ENCODE data around the gene PARD6G.

Gene PARD6G

DNA sequence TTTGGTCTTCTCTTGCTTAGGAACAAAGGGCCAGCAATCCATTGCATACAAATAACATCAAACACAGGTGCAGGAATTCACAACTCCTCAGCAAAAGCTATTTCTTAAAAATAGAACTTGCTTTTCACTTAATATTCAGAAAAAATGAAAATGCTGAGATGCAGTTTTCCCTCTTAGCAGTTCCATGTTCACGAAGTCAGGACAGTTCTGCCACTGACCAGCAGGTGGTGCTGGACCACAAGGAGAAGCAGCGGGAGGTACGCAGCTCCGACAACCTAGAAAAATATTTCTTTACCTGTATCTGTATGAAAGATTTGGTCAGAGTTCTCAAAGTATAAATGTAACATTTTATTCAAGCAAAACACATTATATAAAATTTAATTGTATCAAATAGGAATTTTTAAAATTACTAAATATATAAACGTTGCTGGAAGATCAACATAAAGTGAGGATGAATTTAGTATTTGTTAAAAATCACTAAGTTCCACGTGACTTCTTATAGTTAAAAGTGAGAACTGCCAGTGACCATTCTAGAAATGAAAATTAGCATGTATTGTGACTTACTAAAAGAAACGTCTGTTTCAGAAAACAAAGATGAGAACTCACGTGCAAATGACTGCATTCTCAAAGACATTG, 89.5 kb downstream of the PARD6G start:
- DNase-seq = peak; percentile 84
- Mint-ChIP-seq H3K4me1 (no peaks in the 10 kb centered on the region), H3K36me3 (ENCODE audit: low read depth) (peaks cover 37% of the 10 kb centered on the region), H3K4me3 (no peak overlapping the region), H3K27me3 (ENCODE audit: low read depth, poor library complexity) (no peaks in the 10 kb centered on the region), H3K9me3 (peaks cover 6% of the 10 kb centered on the region), H3K27ac (no peak overlapping the region)
- TF ChIP-seq CTCF (IDR thresholded peaks at IDR 0.05) = peak; percentile 99

DNA sequence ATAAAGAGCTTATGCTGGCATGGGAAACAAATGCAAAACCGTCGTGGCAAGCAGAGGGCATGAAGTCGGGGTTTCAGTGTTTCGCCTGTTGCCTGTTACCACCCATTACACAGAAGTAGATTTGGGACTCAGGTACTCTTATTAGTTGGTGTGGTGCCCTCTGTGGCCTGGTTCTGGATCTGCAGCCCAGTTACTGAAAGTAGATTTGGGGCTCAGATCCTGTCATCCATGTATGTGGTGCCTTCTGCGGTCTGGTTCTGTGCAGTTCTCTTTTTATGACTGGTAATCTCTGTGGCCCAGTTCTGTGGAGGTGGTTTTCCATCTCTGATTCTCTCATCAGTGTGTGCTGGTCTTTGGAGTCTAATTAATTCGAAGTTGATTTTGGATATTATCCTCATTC, 93.0 kb downstream of the PARD6G start:
- DNase-seq = no peak
- no peak overlapping the region for H3K4me3 Mint-ChIP-seq
- no peak overlapping the region for H3K27ac Mint-ChIP-seq
- TF ChIP-seq CTCF (IDR thresholded peaks at IDR 0.05) = no peak
- H3K9me3 Mint-ChIP-seq = no peaks in the 10 kb centered on the region
- no peaks in the 10 kb centered on the region for H3K4me1 Mint-ChIP-seq
- peaks cover 20% of the 10 kb centered on the region for H3K36me3 Mint-ChIP-seq (ENCODE audit: low read depth)
- no peaks in the 10 kb centered on the region for H3K27me3 Mint-ChIP-seq (ENCODE audit: low read depth, poor library complexity)

DNA sequence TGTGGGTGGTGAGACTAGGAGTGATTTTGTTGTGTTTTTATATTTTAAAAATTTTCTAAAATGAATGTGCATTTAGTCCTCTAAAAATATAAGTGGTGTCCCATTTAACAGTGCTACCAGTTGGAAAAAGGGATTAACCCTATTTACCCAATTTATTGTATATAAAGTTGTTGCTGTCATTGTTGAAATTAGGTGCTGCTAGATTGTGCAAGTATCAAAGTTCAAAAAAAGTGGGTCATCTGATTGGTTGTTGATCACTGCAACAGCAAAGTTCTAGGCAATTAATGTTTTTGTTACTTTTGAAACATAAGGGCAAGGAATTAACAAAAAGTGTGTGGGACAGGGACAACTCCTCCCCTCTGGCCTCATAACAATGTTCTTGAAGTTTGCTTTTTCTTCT, 97.6 kb downstream of the PARD6G start:
- TF ChIP-seq CTCF (IDR thresholded peaks at IDR 0.05) = no peak
- DNase-seq = no peak
- H3K4me3 Mint-ChIP-seq = no peak overlapping the region
- no peaks in the 10 kb centered on the region for H3K9me3 Mint-ChIP-seq
- H3K27me3 Mint-ChIP-seq (ENCODE audit: low read depth, poor library complexity) = no peaks in the 10 kb centered on the region
- no peak overlapping the region for H3K27ac Mint-ChIP-seq
- peaks cover 25% of the 10 kb centered on the region for H3K36me3 Mint-ChIP-seq (ENCODE audit: low read depth)
- H3K4me1 Mint-ChIP-seq = no peaks in the 10 kb centered on the region

DNA sequence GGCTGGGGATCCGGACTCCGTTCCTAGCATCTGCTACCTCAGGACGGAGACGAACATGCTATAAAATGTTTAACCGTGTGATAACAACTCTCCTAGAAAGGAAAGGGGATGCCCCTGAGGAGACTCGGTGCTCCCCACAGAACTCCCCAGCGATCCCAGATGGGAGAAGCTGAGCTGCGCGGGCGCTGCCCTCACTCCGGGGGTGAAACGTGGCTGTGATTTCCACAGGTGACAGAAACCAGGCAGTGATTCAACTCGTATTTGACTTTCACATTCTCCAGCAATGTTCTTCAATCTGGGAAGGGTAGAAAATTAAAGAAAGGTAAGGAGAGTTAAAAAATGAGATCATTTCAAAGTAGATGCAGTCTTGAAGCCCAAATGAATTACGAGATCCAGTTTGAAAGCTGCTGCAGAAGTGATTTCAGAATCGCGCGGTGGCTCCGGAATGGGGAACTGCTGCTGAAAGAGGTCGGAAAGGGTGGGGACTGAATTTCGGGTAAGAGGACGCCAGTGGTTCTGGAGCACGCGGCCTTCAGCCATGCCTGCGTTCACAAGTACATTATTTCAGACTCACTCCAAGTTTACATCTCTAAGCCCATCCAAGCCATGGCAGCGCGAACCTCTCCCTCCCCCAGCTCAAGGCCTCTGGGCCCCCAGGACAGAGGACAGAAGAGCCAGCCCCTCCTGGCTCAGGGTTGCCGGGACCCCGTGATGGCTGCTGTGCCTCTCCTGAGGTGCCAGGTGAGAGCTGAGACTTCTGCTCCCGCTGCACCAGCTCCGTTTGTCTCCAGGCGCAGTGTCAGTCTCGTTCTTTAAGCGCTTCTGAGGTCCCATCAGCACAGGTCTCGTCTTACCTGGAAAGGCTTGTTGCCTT, 98.8 kb downstream of the PARD6G start:
- Mint-ChIP-seq H3K36me3 (ENCODE audit: low read depth) (peaks cover 21% of the 10 kb centered on the region), H3K27me3 (ENCODE audit: low read depth, poor library complexity) (no peaks in the 10 kb centered on the region), H3K27ac (peak overlapping the region; percentile 42), H3K4me1 (no peaks in the 10 kb centered on the region), H3K4me3 (peak overlapping the region; percentile 84), H3K9me3 (no peaks in the 10 kb centered on the region)
- no peak for DNase-seq
- no peak for TF ChIP-seq CTCF (IDR thresholded peaks at IDR 0.05)

- peak; percentile 63 for DNase-seq
- peaks cover 21% of the 10 kb centered on the region for H3K36me3 Mint-ChIP-seq (ENCODE audit: low read depth)
- H3K27me3 Mint-ChIP-seq (ENCODE audit: low read depth, poor library complexity) = no peaks in the 10 kb centered on the region
- no peak for TF ChIP-seq CTCF (IDR thresholded peaks at IDR 0.05)
- H3K4me3 Mint-ChIP-seq = peak overlapping the region; percentile 84
- H3K4me1 Mint-ChIP-seq = no peaks in the 10 kb centered on the region
- H3K27ac Mint-ChIP-seq = peak overlapping the region; percentile 42
- H3K9me3 Mint-ChIP-seq = no peaks in the 10 kb centered on the region
Observed at GRCh38 chr18:80147418-80148325, 99.6 kb downstream of the PARD6G start.
